ENCODE measurements around the gene HOXA9. TPM values are rescaled to one million over a fixed set of nuclear protein-coding genes. Genes with fewer than 3 reads are reported as not detected.

Gene HOXA9
- total RNA-seq, 1 donor from 2014 or later, result 14.5 TPM

DNA sequence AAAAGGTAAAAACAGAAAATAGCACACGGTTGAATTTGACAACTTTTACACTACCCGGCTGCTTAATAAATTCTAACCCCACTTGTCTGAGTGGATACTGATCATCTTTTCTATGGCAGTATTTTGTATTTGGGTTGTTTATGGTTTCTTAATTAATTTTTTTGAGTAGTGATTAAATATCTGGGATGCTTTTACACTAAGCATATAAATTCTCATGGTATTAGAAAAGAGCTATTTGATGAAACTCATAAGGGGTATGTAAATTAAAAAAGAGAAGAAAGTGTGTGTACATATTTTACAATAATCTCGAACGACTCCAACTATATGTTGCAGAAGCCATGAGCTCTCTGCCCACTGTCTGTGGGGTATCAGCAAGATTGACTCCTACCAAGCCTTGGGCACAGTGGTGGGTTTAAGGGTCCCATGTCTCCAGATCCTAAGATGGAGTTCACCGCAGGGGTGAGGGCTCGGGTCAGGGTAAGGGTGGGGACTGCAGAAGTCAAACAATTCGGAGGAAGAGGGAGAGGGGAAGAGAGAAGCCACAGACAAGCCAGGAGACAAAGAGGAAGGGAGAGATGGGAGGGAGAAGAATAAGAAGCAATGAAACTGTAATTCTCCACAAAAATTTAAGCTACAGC, 42.1 kb upstream of the HOXA9 start:
- no peak for DNase-seq (ENCODE audit: low spot score in 2 of 2, unreplicated experiment in 2 of 2)
- Mint-ChIP-seq H3K4me3 (no peak overlapping the region), H3K36me3 (no peaks in the 10 kb centered on the region), H3K9me3 (no peaks in the 10 kb centered on the region), H3K4me1 (peaks cover 25% of the 10 kb centered on the region), H3K27me3 (ENCODE audit: low read depth) (peaks cover 99% of the 10 kb centered on the region), H3K27ac (no peak overlapping the region)
- TF ChIP-seq, protein P1, sequence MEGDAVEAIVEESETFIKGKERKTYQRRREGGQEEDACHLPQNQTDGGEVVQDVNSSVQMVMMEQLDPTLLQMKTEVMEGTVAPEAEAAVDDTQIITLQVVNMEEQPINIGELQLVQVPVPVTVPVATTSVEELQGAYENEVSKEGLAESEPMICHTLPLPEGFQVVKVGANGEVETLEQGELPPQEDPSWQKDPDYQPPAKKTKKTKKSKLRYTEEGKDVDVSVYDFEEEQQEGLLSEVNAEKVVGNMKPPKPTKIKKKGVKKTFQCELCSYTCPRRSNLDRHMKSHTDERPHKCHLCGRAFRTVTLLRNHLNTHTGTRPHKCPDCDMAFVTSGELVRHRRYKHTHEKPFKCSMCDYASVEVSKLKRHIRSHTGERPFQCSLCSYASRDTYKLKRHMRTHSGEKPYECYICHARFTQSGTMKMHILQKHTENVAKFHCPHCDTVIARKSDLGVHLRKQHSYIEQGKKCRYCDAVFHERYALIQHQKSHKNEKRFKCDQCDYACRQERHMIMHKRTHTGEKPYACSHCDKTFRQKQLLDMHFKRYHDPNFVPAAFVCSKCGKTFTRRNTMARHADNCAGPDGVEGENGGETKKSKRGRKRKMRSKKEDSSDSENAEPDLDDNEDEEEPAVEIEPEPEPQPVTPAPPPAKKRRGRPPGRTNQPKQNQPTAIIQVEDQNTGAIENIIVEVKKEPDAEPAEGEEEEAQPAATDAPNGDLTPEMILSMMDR (IDR thresholded peaks at IDR 0.05; ENCODE audit: unreplicated experiment), result no peak

DNA sequence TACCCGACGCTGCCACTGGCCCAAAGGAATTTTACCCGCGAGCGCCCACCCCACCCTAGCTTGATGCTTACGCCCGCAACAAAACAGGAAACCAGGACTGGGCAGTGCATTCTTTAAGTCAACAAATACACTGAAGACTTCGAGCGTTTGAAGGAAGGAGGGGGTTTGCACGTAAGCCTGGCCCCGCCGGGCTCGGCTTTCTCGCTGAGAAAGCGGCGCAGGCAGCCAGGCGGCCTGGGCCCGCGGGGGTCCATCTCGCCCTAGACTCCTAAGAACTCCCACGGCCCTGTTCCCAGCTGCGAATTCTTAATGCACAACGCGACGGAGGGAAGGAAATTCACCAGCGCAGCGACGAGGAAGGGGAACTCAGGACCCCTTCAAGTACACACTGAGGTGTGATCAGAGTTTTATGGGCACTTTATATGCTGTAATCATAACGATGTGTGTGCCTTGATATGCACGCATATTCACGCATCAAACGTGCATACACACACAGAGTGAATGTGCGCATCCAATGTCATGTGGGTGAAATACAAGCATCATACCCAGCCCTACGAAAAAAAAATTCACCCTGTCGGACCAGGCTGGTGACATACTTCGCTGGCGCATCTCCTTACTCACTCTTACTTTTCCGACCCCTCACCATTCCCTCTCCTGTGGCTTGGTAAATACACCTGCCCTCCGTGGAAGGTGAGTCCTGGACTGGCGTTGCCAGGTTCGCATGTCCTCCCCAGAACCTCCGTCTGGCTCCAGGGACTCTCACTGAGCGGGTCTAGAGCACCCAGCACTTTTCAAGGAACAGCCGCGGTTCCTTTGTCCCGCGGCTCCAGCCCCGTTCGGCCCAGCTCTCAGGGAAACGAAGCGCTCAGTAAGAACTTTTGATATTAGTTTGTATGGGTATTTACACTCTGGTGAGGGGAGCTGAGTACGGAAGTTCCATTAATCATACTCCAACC, 40.3 kb upstream of the HOXA9 start:
- TF ChIP-seq, protein P1 (IDR thresholded peaks at IDR 0.05; ENCODE audit: unreplicated experiment), result no peak
- H3K27me3 Mint-ChIP-seq (ENCODE audit: low read depth), result peaks cover 99% of the 10 kb centered on the region
- H3K4me3 Mint-ChIP-seq, result peak overlapping the region; percentile 65
- no peaks in the 10 kb centered on the region for H3K9me3 Mint-ChIP-seq
- peaks cover 25% of the 10 kb centered on the region for H3K4me1 Mint-ChIP-seq
- no peak for DNase-seq (ENCODE audit: low spot score in 2 of 2, unreplicated experiment in 2 of 2)
- no peaks in the 10 kb centered on the region for H3K36me3 Mint-ChIP-seq
- peak overlapping the region; percentile 90 for H3K27ac Mint-ChIP-seq

DNA sequence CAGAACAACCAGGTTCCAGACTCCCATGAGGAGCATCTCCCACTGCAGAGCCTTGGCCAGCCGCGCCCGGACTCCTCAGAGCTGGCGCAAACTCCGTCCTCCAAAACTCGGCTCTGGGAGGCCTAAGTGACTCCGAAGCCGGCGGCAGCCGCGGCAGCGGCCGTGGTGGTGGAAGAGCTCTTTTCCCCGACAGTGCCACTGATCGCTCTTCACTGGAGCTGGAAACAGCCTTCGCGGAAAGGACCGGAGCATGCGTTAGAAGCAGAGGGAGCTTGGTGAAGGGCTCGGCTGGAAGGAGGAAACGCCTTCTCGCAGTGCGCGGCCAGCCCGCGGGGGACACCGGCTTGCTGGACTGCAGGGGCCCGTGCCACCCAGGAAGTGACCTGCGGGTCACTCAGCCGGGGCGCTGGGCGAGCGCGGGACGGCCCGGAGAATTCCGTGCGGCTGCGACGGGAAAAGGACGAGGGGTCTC, 39.5 kb upstream of the HOXA9 start:
- TF ChIP-seq, protein P1 (IDR thresholded peaks at IDR 0.05; ENCODE audit: unreplicated experiment), result no peak
- Mint-ChIP-seq H3K9me3 (no peaks in the 10 kb centered on the region), H3K4me3 (peak overlapping the region; percentile 65)

DNA sequence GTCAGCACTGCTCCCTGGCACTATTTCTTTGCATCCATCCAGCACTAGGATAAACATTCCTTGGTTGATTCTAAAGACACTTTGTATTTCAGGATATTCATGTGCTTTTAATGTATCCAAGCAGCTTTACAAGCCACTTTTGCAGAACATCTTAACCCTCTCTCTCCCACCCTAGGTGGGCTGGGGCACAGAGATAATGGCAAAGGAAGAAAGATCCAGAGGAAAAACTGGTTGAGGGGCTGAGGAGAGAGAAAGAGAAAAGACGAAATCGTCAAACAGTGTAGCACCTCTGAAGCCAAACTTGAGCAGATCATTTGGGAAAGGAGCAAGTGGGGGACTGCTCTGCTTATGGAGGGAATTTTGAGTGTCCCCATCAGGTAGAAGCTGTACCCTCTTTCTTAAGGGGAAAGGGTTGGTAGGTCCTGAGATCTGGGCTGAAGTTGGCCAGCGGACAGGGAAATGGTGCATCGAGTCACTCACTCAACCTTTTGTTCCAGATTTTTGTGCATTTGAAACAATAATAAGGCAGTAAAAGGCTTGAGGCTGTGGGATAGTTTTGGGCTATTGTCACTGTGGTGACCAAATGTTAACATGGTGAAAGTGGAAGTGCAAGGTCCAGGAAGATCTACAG, 38.7 kb upstream of the HOXA9 start:
- no peaks in the 10 kb centered on the region for H3K36me3 Mint-ChIP-seq
- peak overlapping the region; percentile 65 for H3K4me3 Mint-ChIP-seq
- no peaks in the 10 kb centered on the region for H3K9me3 Mint-ChIP-seq
- TF ChIP-seq, protein P1 (IDR thresholded peaks at IDR 0.05; ENCODE audit: unreplicated experiment), result no peak
- no peak for DNase-seq (ENCODE audit: low spot score in 2 of 2, unreplicated experiment in 2 of 2)
- peak overlapping the region; percentile 70 for H3K27ac Mint-ChIP-seq
- peaks cover 26% of the 10 kb centered on the region for H3K4me1 Mint-ChIP-seq
- peaks cover 93% of the 10 kb centered on the region for H3K27me3 Mint-ChIP-seq (ENCODE audit: low read depth)

More for the DNA sequence above, 39.5 kb upstream of the HOXA9 start:
- Mint-ChIP-seq H3K27me3 (ENCODE audit: low read depth) (peaks cover 97% of the 10 kb centered on the region), H3K4me1 (peaks cover 25% of the 10 kb centered on the region), H3K36me3 (no peaks in the 10 kb centered on the region), H3K27ac (peak overlapping the region; percentile 83)
- DNase-seq (ENCODE audit: low spot score in 2 of 2, unreplicated experiment in 2 of 2), result peak in 1 of 2 experiments; percentile 55

DNA sequence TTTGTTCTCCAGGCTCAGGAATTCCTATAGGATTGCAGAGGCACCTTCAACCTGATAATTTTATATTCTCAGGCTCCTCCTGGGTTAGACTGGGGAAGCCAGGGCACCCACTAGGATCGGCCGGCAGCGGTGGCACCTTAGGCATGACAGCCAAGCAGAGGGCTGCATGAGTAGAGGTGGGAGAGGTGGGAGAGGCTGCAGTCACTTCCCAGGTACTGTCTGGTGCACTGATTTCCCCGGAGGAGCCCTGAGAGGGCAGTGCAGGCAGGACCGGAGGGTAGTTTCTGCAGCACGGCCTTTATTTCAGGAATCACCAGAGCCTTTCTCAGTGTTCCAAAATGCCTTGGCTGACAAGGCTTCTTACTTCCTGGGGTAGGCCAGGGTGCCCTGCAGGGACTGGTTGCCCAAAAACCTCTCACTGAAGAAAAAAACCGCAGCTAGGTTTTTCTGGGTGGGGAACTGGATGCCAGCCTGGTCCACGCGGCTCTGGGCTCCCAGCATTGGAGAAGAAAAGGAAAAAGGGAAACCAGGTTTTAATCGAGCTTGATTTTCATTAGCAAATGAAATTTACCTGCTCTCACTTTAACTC, 38.1 kb upstream of the HOXA9 start:
- Mint-ChIP-seq H3K9me3 (no peaks in the 10 kb centered on the region), H3K27ac (no peak overlapping the region), H3K36me3 (no peaks in the 10 kb centered on the region), H3K27me3 (ENCODE audit: low read depth) (peaks cover 93% of the 10 kb centered on the region), H3K4me3 (peak overlapping the region; percentile 33), H3K4me1 (peaks cover 28% of the 10 kb centered on the region)
- TF ChIP-seq, protein P1 (IDR thresholded peaks at IDR 0.05; ENCODE audit: unreplicated experiment), result no peak
- peak in 1 of 2 experiments; percentile 37 for DNase-seq (ENCODE audit: low spot score in 2 of 2, unreplicated experiment in 2 of 2)
